H1 (cell line): ENCODE results near the gene CTRL. TPM values are rescaled to one million over a fixed set of nuclear protein-coding genes. Genes with fewer than 3 reads are reported as not detected.

Experiments used
- POU5F1 ChIP-seq: IDR thresholded peaks from 2 replicates; pipeline ENCODE4 v1.6.1; 2011; ENCODE audit warnings: low read depth, mild to moderate bottlenecking, low read length, moderate library complexity
- polyA plus RNA-seq, 7 experiments: library from polyadenylated mRNA; depleted of rRNA in 3 of 7; stranded (reverse) in 5 of 7; unstranded in 2 of 7; fragments of >200 nt in 5 of 7; fragments of 200-250 nt in 2 of 7; gene quantifications; 1 replicate in 5 of 7; 2 replicates in 1 of 7; 4 replicates in 1 of 7; pipeline versions ENCODE4 v1.2.1 to v1.2.3, GENCODE V29; 2011 to 2013; ENCODE audit warnings: missing spikeins in 2 of 7, mixed read lengths in 2 of 7
- total RNA-seq: library from RNA; stranded (reverse); fragmentation: NEBNext Ultra II Directional; extraction: Animal tissue kit (Norgen Biotek cat#: 25700); gene quantifications from 2 replicates; pipeline ENCODE4 v1.2.1, GENCODE V29; 2021

CTRL gene
- total and polyA plus RNA-seq, 2 of the 8 experiments (the other 6 are each of a cell fraction or from before 2014, with no cell fraction given), result 1.7 to 4.2 TPM

GRCh38 chr16:67943619-67944504, 12.2 kb upstream of the CTRL start, which contains the start of gene LCAT (continued):
- TF ChIP-seq POU5F1, result no peak
